IPS-NIHi7 (cell line): ENCODE data around the gene BRPF3.

Source experiments
- DNase-seq: peaks from one replicate; pipeline ENCODE4 v3.0.0; 2012; ENCODE audit warnings: mixed read lengths; ENCODE audit errors: extremely low spot score

The BRPF3 gene

GRCh38 chr6:36268478-36269275, 72.1 kb downstream of the BRPF3 start:
- DNase-seq = no peak

GRCh38 chr6:36269834-36270705, 73.5 kb downstream of the BRPF3 start, which contains the start of gene PNPLA1:
Gene PNPLA1 (plus strand): TSS chr6:36270060. CDS start chr6:36270460, 400 bp downstream.
- DNase-seq = peak; percentile 55

DNA sequence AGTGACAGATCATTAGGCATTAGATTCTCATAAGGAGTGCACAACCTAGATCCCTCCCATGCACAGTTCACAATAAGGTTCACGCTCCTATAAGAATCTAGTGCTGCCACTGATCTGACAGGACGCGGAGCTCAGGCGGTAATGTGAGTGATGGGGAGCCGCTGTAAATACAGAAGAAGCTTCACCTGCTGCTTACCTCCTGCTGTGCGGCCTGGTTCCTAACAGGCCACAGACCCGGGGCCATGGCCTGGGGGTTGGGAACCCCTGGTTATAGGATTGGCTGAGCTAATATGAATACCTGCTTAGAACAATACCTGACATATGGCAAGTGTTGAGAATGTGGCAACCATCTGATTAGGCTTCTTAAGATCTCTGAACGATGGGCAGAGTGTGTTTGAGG, 75.7 kb downstream of the BRPF3 start:
- no peak for DNase-seq

DNA sequence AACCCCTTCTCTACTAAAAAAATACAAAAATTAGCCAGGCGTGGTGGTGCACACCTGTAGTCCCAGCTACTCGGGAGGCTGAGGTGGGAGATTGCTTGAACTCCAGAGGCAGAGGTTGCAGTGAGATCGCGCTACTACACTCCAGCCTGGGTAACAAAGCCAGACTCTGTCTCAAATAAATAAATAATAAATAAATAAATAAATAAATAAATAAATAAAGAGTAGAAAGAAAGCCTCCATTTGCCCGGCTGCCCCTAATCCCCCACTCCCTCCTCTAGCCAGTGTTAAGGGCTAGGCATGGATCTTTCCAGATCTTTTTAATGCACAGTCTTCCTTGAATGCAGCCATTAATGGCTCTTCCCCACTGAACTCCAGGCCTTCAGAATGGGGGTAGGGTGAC, 76.5 kb downstream of the BRPF3 start:
- no peak for DNase-seq

GRCh38 chr6:36273802-36274514, 77.4 kb downstream of the BRPF3 start:
- DNase-seq = no peak

- DNase-seq = no peak
Observed at GRCh38 chr6:36276581-36277536, 80.3 kb downstream of the BRPF3 start.

GRCh38 chr6:36277946-36278470, 81.5 kb downstream of the BRPF3 start:
- no peak for DNase-seq

DNA sequence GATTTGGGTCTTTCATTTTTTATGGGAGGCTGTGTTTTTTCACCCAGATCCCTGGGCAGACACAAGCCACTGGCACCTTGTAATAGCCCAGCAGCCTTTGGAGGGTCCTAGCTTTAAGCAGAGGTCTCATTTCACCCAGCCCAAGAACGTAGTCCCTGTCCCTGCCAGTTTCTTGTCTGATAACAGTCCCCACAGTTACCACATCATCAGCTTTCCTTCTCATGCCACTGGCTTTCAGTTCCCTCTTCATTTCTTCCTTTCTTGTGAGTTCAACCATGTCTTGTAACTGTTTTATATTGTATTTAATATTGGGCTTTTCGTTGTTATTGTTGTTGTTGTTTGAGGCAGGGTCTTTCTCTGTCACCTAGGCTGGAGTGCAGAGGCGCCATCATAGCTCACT, 83.9 kb downstream of the BRPF3 start:
- no peak for DNase-seq

- no peak for DNase-seq
Observed at GRCh38 chr6:36280983-36281382, 84.4 kb downstream of the BRPF3 start.
